HG03108 (cell line): ENCODE data around the gene MAP3K4.
A peak's percentile ranks its signal among the peaks of the same experiment; 100 is the strongest.

Source experiments
- ATAC-seq: cut with Tn5 transposase; IDR thresholded peaks from one replicate; pipeline ENCODE4 v1.9.1; 2021; ENCODE audit warnings: moderate library complexity; ENCODE audit not compliant: unreplicated experiment

MAP3K4 gene, protein sequence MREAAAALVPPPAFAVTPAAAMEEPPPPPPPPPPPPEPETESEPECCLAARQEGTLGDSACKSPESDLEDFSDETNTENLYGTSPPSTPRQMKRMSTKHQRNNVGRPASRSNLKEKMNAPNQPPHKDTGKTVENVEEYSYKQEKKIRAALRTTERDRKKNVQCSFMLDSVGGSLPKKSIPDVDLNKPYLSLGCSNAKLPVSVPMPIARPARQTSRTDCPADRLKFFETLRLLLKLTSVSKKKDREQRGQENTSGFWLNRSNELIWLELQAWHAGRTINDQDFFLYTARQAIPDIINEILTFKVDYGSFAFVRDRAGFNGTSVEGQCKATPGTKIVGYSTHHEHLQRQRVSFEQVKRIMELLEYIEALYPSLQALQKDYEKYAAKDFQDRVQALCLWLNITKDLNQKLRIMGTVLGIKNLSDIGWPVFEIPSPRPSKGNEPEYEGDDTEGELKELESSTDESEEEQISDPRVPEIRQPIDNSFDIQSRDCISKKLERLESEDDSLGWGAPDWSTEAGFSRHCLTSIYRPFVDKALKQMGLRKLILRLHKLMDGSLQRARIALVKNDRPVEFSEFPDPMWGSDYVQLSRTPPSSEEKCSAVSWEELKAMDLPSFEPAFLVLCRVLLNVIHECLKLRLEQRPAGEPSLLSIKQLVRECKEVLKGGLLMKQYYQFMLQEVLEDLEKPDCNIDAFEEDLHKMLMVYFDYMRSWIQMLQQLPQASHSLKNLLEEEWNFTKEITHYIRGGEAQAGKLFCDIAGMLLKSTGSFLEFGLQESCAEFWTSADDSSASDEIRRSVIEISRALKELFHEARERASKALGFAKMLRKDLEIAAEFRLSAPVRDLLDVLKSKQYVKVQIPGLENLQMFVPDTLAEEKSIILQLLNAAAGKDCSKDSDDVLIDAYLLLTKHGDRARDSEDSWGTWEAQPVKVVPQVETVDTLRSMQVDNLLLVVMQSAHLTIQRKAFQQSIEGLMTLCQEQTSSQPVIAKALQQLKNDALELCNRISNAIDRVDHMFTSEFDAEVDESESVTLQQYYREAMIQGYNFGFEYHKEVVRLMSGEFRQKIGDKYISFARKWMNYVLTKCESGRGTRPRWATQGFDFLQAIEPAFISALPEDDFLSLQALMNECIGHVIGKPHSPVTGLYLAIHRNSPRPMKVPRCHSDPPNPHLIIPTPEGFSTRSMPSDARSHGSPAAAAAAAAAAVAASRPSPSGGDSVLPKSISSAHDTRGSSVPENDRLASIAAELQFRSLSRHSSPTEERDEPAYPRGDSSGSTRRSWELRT (N-terminal part only)

DNA sequence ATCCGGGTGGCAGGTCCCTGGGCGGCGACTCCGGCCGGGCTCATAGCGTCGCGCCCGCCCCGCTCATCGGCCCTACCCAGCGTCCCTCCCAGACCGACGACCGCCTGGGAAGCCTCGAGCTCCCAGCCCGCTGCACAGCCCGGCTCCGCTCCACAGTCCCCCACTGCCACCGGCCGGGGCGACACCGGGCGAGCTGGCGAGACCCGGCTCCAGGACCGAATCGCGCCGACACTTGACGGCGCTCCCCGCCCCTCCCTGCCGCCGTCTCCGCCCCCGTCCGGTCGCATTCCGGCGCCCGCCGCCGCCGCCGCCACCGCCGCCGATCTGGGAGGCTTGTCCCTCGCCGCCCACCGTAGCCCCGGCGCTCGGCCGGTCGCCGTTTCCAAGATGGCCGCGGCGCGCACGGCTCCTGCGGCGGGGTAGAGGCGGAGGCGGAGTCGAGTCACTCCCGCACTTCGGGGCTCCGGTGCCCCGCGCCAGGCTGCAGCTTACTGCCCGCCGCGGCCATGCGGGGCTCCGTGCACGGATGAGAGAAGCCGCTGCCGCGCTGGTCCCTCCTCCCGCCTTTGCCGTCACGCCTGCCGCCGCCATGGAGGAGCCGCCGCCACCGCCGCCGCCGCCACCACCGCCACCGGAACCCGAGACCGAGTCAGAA is at the start of gene MAP3K4:
TSS of gene MAP3K4 (plus strand) at position 364 of the 655 bp plus-strand sequence. CDS start at position 527, 163 bp downstream.
- peak; percentile 73 for ATAC-seq

DNA sequence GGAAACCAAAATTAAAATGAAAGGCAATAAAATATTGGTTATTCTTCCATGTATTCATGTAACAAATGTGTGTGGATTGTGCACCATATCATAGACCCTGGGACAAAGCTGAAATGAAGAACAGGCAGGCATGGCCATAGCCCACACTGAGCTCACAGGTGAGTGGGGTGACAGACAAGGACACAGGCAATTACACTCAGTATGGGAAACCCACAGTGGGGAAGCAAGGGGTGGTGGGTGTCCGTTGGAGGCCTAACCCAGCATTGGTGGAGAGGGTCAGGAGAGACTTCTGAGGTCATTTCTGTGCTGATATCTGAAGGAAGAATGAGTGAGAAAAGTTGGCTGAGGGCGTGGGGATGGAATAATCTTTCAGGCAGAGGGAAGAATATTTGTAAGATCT is 47.6 kb upstream of the MAP3K4 start:
- no peak for ATAC-seq

DNA sequence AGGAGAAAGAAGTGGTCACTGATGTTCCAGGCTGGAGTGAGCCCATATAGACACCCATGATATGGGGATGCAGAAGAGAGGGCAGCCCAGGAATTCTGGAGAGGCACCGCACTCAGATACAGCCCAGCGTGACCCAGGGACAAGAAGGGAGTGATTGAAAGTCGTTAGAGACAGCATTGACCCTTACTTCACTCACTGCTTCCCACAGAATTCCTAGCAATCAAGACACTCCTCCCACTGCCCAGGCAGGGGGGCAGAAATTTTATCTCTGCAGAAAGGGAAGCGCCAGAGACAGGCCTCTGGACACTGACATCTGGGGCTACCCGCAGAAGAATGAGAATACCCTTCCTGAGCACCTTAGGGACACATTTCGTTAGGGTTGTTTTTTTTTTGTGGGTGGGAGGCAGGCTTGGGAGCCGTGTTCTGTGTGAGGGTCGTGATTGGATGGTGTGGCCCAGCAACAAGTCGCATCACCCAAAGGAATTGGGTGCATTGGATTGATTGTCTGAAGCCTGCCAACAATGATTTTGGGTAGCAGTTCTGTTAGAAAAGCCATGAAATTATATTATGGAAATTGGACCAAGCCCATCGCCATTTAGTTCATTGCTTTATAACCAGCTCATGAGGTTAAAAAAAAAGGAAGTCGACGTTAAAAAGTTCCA is 45.9 kb upstream of the MAP3K4 start:
- ATAC-seq: no peak

DNA sequence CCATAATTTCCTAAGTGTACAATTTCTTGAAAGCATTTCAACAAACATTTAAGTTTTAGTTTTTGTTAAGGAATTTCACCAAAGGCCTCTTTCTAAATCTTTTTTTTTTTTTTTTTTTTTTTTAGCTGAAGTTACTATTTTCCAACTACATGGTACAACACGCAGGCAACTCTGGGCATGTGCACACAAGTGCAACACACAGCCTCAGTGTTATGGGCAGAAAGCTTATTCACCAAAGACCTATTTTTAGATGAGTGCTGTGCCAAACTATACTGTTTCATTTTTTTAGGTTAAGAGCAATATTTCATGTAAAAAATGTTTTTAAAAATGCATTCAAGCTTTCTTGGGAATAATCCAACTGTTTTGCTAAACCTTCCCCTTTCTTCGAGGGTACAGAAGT is 42.0 kb upstream of the MAP3K4 start:
- ATAC-seq: no peak

DNA sequence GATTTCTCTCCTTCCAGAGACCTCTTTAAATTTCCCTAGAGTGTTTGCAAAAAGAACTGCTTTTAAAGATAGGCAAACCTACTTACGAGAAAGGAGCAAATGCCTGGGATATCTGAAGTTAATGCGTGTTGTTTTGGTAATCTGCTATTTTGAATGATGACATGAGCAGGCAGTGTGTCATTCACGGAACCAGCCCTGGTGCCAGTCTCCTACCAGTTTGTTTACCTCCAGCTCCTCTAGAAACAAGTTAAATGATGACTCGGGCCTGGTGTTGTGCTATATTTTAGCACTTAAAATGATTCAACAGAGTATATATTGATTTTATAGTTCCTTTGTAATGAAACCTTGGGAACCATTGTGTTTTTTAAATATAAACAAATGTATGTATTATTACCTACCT is 41.1 kb upstream of the MAP3K4 start:
- ATAC-seq: no peak

DNA sequence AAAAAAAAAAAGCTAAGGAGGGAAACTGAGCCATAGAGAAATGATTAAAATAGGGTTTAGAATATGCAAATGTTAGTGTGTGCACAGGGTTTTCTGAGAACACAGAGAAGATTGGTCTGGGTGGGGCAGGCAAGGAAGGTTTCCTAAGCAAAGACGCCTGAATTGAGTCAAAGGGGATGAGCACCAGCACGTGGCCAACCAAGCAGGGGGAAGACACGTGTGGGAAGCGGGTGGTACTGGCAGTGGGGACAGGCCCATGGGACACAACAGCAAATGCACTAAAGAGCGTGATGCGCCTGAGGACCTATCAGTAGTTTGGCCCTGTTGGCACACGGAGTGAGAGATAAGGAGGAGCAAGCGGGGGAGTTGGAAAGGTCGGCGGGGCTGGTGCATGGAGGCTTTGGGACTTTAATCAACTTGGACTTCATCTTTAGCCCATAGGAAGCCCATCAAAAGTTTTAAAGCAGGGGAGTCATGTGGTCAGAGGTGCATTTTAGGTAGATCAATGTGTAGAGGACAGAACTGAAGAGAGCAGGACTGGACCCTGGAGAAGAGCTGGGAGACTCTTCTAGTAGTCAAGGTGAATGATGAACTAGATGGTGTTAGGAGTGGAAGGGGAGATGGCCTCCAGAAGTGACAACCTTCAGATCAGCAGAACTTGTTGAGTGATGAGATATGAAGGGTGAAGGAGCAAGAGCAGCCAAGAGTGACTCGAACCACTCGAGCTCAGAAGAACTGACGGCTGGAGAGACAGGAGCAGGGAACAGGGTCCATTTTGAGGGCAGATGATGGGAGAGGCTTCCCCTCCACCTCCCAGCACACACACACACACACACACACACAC is 40.2 kb upstream of the MAP3K4 start:
- ATAC-seq: no peak

DNA sequence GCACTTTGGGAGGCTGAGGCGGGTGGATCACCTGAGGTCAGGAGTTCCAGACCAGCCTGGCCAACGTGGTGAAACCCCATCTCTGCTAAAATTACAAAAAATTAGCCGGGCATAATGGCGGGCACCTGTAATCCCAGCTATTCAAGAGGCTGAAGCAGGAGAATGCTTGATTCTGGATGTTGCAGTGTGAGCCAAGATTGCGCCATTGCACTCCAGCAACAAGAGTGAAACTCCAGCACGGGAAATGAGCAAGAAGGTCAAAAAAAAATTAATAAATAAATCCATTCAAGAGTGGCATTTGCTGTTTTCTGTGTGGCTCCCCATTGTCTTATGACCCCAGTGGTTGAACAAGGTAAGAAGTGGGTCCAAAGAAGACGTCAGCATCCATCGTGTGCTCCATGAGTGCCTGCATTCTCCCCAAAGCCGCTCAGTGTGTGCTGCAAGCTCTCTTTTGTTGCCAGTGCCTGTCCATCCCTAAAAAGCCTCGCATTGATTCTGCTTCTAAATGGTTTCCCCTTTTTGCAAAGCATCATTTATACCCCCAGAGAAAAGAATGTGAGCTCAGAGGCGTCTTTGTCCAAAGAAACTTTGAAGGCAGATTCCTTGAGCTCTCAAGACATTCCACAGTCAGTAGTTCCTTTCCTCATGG is 38.8 kb upstream of the MAP3K4 start:
- ATAC-seq: no peak

DNA sequence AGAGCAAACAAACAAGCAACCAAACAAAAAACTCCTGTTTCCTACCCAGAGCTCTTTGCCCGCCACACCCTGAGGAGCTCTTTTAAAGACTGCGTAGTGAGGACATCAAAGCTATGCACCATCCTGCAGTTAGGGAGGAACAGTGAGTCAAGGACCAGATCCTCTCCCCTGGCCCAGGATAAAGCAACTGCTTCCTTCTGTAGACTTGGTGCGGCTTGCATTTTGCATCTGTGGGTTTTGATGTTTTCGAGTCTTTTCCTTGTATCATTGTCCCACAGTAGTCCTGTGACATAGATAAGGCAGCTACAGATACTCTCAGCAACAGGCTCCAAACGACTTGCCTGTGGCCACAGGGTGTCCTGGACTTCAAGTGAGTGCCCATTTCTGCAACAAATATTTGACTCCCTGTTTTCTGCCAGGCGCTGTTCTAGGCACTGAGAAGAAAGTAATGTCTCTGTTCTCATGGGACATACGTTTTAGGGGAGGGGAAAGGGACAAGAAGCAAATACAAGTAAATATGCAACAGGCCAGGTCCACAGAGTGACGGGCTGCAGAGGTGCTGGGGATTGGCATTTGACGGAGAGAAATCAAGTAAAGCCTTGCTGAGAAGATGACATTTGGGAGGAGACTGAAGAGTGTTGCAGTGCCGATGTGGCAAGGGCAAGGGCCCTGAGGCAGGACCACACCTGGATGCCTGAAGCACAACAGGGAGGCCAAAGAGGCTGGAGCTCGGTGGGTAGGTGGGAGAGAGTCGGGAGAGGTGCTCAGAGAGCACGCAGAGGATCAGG is 35.9 kb upstream of the MAP3K4 start:
- no peak for ATAC-seq

DNA sequence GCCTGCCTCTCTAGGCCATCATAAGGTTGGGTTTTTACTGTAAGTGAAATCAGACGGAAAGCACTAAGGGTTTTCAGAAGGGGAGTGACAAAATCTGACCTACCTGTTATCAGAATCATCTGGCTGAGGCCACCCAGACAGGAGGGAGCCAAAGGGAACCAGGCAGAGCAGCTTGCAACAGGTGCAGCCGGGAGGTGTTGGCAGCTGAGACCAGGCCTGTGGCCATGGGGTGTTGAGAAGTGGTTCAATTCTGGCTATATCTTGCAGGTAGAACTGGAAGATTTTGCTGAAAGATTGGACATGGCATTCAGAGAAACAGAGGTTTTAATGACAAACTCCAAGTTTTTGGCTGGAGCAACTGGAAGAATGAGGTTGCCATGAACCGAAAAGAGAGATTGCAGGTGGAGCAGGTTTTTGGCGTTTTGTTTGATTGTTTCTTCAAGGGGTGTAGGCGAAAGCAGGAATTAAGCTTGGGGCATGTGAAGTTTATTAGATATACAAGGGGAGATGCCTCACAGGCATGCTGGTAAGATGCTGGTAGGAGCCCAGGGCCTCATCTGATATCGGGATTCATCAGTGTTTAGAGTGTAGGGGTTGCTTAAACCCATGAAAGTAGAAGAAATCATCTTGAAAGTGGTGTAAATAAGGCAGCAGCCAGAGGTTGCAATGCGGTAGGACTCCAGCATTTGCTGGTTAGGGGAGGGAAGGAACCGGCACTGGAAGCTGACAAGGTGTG is 35.1 kb upstream of the MAP3K4 start:
- no peak for ATAC-seq

DNA sequence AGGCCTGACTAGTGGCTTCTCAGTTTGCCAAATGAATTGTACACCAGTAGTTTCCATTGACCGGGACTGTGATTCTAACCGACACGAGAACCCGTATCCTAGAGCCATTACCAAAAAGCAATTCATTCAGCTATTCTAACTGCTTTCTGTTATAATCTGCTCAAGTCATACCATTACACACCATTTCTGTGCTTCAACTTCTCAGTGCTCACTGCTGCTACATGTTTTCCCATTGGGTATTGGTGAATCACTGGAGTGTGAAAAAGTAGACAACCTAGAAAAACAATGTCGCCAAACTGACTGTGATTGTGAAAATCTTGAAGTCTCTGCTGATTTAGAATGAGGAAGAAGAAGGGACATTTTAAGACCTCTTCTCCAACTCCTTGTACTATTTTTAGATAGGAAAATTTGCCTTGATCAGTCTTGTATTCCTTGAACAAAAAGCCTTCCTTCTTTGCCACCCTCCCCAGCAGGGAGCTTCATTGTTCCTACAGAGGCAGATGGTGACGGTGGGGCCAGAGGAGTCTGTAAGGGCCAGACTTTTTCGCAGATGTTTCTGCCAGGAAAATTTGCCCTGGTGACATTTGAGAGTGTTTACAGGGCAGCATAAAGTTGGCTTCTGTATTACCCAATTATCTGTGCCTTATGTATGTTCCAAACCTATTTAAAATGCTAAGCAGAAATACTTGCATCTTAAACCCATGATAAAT is 31.7 kb upstream of the MAP3K4 start:
- no peak for ATAC-seq

DNA sequence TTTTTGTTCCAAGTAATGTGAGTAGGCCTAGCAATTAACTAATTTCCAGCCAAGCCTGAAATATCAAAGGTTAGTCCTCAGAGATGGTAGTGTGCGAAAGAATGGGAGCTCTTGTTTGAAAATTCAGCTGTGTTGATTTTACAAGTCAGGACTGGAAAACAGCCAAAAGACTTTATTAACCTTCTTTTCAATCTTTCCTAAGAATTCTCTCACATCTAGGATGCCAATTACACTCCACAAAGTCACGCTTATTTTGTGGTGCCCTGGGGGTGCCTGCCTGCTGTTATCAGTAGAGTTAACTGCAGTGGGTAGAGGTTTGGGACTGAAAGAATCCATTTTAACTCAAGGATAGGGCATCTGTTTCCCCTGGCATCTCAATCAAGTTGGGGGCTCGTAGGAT is 30.7 kb upstream of the MAP3K4 start:
- ATAC-seq: no peak

DNA sequence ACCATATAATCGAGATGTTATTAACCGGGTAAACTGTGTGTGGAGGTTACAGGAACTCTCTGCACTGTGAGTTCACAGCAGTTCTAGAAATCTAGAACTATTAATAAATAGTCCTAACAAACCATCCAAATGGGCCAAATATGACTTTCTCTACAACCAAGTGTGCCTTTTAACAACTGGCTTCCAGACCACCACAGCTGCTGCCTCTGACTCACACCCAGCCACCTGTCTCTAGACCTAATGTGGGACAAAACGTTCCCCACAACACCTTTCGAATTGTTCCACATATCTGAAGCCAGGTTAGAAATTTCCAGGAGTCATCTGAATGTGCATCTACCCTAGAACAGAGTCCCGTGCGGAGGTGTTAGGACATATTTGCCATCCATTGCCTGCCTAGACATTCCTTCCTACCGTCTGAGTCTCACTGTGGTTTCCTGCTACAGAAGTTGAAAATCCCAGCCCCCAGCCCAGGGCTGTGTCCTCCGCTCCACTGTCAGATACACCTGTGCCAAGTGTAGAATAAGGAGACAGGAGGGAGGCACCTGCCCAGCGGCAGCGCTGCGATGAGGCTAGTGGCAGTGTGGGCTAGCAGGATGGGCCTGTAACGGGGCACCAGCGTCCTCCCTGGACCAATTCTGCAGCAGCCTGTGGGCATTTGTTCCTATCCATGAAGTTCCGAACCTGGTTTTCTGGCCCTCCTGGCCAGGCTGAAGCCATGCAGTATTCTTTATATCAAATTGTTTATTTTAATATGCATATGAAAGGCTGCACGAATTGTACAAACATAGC is 28.5 kb upstream of the MAP3K4 start:
- no peak for ATAC-seq

DNA sequence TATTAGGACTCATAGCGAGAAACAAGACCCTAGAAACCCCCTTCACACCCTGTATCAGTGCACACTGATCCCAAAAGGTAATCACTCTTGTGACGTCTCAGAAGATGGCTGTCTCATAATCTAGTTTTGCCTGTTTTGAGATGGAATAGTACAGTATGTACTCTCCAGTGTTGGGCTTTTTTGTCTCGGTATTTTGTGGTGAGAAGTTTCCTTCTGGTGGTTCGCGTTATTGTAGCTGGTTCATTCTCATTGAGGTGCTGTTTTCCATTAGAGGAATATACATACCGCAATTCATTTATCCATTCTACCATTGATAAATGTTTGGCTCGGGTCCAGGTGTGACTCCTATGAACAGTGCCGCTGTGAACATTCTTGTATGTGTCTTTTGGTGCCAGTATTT is 27.9 kb upstream of the MAP3K4 start:
- no peak for ATAC-seq

DNA sequence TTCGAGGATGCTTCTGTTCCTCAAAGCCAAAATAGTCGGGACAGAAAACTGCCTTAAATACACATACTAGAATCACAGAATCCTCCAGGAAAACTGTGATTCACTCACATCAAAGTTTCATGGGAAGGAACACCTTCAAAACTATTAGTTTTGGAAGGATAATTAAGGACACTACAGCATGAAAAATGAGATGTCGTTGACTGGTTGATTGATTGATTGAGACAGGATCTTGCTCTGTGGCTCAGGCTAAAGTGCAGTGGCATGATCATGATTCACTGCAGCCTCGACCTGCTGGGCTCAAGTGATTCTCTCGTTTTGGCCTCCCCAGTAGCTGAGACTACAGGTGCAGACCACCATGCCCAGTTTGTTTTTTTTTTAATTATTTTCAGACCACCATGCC is 25.7 kb upstream of the MAP3K4 start:
- no peak for ATAC-seq

DNA sequence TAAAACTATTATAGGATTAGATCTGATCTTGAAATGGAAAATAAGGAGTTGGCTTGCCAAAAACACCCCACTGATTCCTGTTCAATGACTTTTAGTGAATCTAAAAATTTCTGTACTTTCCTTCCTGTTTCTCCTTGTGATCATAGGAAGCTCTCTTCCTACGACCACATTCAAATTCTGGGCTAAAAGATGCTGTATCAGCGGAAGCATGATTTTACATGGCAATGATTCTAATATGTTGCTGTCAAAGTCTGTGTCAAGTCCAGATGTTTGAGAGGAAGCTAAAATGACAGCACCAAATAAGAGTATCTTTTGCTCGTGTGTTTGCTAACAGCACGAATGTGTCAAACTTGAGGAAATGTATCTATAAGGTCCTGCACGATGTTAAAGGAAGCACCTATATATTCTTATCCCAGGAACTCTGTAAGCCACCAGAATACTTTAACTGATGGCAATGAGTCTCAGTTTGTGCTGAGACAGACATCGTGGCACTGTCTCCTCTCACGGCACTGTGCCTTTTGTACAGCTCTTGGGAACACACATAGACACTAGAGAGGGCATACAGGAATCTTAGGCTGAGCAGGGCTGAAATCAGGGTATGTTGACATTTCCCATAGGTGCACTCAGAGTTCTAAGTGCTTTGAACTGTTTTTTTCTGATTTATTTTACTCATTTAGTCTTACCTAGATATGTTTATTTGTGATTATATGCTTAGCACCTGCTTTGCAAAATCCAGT is 24.9 kb upstream of the MAP3K4 start:
- no peak for ATAC-seq
